Colon (tissue), 2 donors: ENCODE data around the gene GOLT1A.

Source experiments
- FAIRE-seq: peaks from 2 replicates; lab custom pipeline; 2012; peaks lifted over from hg19 to GRCh38; lab: Jason Lieb, UNC
- donor health status: control.
- donor health status: control.

The GOLT1A gene

DNA sequence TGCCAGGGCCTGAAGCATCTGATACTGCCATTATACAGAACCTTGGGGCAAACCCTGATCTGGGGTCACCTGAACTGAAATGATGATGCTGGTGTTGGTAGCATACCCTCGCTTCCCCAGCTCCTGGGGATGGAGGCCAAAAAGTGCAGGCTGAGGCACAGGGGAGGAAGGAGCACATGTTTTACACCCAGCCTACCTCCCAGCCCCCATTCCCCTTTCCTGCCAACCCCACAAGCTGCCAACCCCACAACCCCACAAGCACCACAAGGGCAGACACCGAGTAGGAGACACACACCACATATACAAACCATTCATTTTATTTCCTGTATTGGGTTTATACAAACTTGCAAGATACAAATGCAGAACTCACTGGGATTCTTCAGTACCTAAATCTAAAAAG is 4.8 kb upstream of the GOLT1A start:
- no peak for FAIRE-seq

- no peak for FAIRE-seq
Observed at GRCh38 chr1:204217648-204218000, 3.8 kb upstream of the GOLT1A start.

- FAIRE-seq, result no peak
Observed at GRCh38 chr1:204216880-204217647, 3.3 kb upstream of the GOLT1A start.

GRCh38 chr1:204216236-204216635 is 2.4 kb upstream of the GOLT1A start:
- no peak for FAIRE-seq

GRCh38 chr1:204212715-204213114 is 1.1 kb downstream of the GOLT1A start:
- FAIRE-seq, result no peak

DNA sequence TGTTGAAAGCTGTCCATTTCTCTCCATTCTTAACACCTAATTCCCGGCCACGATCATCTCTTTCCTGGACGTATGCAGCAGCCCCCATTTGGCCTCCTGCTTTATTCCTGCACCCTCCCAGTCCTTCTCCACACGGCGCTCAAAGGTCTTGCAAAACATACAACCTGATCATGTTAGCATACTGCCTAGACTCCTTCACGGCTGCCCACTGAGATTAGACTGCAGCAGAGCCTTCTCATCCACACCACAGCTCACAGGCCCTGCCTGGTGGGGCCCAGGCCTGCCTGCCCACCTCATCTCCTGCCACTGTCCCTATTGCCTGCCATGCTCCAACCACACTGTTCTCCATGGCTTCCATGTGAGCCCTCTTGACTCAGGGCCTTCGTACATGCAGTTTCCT is 2.7 kb downstream of the GOLT1A start:
- no peak for FAIRE-seq

GRCh38 chr1:204207136-204207616 is 6.6 kb downstream of the GOLT1A start:
- FAIRE-seq, result no peak

GRCh38 chr1:204206121-204206520 is 7.7 kb downstream of the GOLT1A start:
- FAIRE-seq, result no peak

DNA sequence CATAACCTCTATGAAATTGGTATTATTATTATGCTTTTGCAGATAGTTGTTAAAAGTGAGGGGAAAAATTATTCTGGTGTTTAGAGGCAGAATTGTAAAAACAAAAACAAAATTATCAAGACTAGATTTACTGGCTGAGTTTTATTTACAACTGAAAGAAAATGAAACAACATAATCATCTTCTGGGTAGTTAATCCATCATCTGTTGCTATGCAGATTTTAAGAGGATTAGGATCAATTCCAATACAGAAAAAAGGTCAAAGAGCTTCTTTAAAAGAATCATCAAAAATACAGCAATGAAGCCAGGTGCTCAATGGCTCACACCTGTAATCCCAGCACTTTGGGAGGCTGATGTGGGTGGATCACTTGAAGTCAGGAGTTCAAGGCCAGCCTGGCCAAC is 8.3 kb downstream of the GOLT1A start:
- no peak for FAIRE-seq

- no peak for FAIRE-seq
Observed at GRCh38 chr1:204204944-204205343, 8.8 kb downstream of the GOLT1A start.

- no peak for FAIRE-seq
Observed at GRCh38 chr1:204203206-204203767, 10.5 kb downstream of the GOLT1A start.

GRCh38 chr1:204202481-204202880 is 11.3 kb downstream of the GOLT1A start:
- no peak for FAIRE-seq

- no peak for FAIRE-seq
Observed at GRCh38 chr1:204201348-204202040, 12.3 kb downstream of the GOLT1A start.

DNA sequence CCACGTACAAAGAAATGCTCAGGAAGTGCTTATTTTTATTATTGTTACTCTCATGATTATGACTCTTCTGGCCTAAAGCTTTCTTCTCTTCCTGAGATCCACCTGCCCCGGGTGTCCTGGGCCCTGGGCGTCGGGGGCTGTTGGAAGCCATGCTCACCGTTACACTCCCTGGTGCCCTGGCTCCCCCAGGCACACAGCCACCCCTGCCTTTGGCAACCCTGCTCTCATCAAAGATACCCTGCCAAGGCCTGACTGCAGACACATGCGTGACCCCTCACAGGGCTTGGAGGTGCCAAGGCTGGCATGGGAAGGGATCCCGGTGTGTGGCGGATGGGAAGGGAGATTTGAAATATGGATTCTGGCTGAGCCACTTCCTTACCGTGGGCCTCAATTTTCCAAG is 14.2 kb downstream of the GOLT1A start:
- no peak for FAIRE-seq

- FAIRE-seq, result no peak
Observed at GRCh38 chr1:204198348-204199340, 15.1 kb downstream of the GOLT1A start.

- FAIRE-seq, result no peak
Observed at GRCh38 chr1:204197068-204197467, 16.7 kb downstream of the GOLT1A start.

- no peak for FAIRE-seq
Observed at GRCh38 chr1:204196068-204196795, 17.6 kb downstream of the GOLT1A start, which contains the start of gene KISS1. Gene KISS1 (minus strand): TSS chr1:204196491. CDS start chr1:204192876, 3,615 bp downstream.

DNA sequence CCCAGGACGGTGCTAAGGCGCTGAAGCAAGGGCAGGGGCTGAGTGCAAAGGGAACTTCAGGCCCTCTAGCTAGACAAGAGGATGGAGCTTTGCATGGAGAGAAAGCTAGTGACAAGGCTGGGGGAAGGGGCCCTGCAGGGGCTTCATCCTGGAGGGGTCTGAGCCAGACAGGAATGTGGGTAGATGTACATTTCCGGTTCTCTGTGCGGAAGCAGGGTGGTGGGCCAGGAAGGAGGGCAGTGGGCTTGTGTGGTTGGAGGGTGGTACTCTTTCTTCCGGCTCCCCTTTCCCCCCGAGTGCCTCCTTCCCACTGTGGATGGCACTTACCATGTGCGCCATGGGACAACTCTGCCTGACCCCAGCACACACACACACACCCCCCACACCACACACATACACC is 19.0 kb downstream of the GOLT1A start:
- no peak for FAIRE-seq

DNA sequence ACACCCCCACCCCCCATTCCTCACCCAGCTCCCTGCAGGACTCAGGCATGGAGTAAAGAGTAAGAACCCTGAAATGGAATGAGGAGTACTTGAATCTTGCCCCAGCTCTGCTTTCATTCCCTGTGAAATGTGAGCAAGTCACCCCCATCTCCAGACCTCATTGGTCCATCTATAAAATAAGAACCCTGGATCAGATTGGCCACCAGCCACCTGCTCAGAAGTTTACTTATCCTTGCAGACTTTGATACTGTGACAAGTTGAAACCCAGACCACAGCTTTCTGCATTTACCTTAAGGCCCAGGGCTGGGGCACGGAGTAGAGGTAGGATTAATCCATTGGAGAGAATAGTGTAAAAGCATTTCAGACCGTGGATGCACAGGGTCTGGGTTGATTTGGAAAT is 19.7 kb downstream of the GOLT1A start:
- no peak for FAIRE-seq

DNA sequence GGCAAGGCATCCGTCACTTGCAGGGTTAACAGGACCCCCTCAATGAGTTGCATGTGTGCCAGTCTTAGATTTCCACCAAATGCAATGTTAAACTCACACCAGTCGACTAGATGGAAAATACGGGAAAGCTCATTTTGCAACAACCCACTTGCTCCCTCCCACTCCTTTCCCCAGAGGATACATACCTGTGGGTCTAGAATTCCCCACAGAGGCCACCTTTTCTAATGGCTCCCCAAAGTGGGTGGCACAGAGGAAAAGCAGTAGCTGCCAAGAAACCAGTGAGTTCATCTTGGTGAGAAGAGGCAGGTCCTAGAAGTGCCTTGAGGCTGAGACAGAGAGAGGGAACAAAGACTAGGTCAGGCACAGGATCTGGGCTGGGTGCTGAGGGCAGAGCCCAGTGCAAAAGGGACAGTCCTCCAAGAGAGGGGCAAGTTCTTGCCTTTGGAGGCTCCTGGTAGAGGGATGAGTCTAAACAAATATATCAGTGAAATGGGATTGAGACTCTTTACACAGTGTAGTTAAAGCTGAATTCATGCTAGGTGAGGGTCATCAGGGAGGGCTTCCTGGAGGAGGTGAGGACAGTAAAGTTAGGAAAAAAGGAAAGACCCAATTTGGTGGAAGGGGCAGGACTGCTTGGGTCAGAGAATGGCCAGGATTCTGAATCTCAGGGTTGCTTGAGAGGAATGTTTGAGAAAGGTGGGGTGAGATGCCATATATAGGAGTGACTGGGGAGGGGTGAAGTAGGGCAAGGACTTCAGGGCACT is 21.0 kb downstream of the GOLT1A start:
- FAIRE-seq, result no peak

GRCh38 chr1:204192046-204192445 is 21.7 kb downstream of the GOLT1A start:
- FAIRE-seq, result no peak
